Erythroblast (primary cell): ENCODE data around the gene BCL7A.

ENCODE experiments used
- DNase-seq, 2 experiments: peaks; one replicate each; lab custom pipeline; 2025; lab: John Stamatoyannopoulos, UW
- GATA1 ChIP-seq: IDR thresholded peaks from 2 replicates; pipeline ENCODE4 v1.6.1; 2011; ENCODE audit warnings: low read depth, mild to moderate bottlenecking, control low read depth, low read length, moderate library complexity
- POLR2A ChIP-seq: IDR thresholded peaks from 2 replicates; pipeline ENCODE4 v1.6.1; 2011; ENCODE audit warnings: mild to moderate bottlenecking, low read length

BCL7A gene

DNA sequence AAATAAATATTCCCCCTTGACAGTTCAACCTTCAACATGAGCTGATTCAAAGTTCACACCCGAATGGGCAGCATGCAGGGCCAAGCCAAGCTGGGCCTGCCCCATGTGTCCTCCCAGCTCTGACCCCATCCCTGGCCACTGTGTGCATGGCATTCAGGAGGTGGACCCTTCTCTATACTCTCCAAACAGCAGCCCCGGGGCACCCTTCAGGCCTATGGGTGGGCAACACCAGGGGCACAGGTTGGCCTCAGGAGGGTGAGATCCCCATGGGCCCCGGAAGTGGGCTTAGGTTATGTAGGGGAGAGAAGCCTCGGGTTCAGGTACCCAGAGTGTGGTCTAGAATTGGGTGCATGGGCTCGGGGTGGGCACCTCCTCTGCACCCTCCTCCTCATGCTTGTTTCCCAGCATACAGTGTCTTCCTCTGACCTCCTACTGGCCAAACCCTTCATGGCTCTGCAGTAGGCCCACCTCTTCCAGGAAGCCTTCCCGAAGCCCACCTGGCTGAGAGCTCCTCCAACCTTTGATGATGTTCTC is 31.5 kb upstream of the BCL7A start:
- no peak for DNase-seq
- TF ChIP-seq GATA1 (no peak), POLR2A (no peak)

DNA sequence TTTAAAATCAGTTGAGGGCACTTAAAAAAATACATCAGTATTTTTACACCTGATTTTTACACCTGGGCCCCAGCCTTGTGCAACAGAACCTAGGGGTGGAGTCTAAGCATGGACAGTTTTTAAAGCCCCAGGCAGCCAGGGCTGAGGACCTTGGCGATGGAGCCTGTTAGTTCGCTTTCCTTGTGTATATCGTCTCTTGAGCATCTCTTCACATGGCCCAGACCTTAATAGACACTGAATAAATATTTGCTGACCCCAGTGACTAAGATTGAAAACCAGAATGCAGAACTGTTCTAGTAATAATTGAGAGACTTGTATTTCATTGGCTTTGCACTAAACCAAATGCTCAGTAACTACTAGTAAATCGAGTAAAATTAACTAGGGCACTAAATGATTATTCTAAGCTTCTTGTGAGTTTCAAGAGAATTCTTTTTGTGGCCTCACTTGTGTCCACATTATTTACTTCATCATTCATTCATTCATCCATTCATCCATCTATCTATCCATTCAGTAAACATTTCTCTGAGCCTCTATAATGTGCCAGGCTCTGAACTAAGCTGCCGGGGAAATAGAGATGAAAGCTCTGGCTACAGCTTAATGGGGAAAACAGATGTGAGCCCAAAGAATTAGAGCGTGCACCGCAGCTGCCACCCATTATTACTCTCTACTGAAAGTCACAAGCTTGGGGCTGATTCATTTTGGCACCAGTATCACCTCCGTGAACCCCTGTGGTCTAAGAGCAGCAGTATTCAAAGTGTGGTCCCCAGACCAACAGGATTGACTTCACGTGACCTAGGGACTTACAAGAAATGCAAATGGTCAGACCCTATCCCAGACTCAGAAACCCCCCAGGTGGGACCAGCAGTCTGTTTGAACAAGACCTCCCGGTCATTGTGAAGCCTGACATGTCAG is 30.7 kb upstream of the BCL7A start:
- no peak for DNase-seq
- TF ChIP-seq GATA1 (no peak), POLR2A (no peak)

DNA sequence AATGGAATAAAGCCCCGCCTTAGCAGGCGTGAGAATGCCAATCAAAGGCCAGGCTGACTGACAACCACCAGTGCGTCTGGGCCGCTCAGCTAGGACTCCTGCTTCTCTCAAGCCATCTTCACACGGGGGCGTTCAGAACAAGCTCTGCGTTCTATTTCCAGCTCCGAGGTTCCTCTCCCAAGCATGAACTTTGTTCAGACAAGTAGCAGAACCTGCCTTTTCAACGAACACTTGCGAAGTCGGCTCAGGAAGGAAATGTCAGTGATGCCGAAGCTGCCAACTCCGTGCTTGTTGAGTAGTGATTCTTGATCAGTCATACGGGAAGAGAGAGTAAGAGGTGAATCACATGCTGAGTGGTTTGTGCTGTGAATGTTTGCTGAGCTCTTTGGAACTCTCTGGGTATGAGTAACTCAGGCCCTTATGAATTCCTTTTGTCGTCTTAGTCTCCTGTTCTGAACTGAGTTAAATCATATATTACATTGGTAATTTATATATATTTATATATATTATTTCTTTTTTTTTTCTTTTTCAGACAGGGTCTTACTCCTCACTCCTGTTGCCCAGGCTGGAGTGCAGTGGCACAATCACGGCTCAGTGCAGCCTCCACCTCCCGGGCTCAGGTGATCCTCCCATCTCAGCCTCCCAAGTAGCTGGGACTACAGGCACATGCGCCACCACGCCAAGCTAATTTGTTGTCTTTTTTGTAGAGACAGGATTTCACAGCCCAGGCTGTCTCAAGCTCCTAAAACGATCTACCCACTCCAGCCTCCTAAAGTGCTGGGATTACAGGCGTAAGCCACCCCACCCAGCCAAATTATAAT is 29.4 kb upstream of the BCL7A start:
- DNase-seq: no peak
- TF ChIP-seq POLR2A (no peak), GATA1 (no peak)

DNA sequence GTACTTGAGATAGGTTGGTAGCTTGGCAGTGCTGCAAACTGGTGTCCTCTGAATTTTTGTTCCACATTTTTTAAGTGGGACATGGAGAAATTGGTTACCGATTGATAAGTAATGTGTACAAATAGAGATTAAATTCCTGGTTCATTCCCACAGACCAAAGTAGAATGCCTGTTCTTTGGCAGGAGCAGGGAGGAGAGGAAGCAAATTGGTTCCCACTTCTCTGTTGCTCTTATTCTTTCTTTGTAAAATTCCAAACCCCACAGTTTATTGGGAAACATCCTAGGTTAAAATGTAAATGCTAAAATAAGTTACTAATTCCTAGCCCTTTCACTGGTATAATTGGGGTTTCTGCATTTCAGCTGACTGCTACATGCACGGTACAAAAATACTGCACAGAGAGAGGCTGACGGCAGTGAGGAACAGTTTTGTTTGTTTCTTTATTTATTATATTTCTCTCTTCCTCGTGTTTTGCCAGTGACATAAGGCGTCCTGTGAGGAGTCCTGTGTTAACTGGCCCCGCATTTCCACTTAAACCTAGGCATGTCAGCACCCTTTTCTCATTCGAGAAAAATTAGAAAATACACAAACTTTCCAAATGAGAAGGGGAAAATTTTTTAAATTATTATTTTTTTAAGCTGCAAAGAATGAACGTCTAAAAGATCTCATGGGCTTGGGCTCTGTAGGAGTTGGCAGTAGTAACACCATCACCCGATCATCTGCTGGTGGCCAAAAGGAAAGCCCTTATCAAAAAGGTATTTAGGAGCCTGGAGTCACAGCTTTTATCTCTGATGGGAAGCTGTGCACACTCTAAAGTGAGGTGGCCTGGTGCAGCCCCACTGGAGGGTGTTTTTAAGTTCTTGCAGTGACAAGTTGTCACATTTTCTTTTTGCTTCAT is 25.4 kb upstream of the BCL7A start:
- peak in 1 of 2 experiments; percentile 17 for DNase-seq

DNA sequence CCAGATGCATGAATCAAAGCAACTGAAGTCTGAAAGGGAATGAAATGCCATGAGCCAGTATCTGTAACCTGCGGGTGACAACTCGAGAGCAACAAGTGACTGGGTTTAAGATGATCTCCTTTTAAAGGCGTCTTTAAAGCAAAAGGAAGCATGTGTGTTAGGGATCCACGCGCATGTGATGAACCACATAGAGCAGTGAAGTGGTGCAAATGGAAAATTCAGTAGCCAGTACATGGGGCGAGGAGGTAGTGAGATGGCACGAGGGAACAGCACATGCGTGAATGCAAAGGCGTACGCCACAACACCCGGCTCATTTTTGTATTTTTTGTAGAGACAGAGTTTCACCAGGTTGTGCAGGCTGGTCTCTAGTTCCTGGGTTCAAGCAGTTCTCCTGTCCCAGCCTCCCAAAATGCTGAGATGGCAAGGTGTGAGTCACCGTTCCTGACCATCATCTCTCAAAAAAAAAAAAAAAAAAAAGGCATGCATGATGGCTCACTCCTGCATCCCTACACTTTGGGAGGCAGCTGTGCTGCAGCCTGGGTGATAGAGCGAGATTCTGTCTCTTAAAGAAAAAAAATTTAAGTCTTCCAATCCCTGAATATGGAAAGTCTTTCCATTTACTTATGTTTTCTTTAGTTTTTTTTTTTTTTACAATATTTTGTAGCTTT is 24.6 kb upstream of the BCL7A start:
- TF ChIP-seq POLR2A (no peak), GATA1 (no peak)
- no peak for DNase-seq

More for the DNA sequence above, 25.4 kb upstream of the BCL7A start:
- TF ChIP-seq GATA1 (no peak), POLR2A (no peak)

DNA sequence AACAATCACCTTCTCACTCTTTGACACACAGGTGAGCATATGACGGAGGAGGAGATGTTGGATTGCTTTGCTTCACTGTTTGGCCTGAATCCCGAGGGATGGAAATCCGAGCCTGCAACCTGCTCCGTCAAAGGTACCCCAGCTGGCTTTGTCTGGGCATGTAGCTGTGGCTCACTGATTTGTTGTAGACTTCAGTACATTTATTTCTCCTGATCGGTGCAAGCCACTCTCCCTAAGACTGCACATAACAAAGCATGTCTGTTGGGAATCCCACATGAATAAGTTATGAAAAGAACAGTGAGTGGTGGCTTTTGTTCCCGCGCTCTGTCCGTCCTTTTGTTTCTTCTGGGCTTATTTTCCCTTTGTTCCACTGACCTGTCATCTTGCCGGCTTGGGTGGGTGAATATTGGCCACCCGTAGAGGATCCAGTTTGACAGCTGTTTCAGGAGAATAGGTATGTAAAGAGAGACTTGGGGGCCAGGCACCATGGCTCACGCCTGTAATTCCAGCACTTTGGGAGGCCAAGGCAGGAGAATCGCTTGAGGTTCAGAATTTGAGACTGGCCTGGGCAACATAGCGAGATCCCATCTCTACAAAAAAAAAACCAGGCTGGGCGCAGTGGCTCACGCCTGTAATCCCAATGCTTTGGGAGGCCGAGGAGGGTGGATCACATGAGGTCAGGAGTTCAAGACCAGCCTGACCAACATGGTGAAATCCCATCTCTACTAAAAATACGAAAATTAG is 20.0 kb upstream of the BCL7A start:
- no peak for DNase-seq
- no peak for TF ChIP-seq GATA1
- TF ChIP-seq POLR2A: no peak

DNA sequence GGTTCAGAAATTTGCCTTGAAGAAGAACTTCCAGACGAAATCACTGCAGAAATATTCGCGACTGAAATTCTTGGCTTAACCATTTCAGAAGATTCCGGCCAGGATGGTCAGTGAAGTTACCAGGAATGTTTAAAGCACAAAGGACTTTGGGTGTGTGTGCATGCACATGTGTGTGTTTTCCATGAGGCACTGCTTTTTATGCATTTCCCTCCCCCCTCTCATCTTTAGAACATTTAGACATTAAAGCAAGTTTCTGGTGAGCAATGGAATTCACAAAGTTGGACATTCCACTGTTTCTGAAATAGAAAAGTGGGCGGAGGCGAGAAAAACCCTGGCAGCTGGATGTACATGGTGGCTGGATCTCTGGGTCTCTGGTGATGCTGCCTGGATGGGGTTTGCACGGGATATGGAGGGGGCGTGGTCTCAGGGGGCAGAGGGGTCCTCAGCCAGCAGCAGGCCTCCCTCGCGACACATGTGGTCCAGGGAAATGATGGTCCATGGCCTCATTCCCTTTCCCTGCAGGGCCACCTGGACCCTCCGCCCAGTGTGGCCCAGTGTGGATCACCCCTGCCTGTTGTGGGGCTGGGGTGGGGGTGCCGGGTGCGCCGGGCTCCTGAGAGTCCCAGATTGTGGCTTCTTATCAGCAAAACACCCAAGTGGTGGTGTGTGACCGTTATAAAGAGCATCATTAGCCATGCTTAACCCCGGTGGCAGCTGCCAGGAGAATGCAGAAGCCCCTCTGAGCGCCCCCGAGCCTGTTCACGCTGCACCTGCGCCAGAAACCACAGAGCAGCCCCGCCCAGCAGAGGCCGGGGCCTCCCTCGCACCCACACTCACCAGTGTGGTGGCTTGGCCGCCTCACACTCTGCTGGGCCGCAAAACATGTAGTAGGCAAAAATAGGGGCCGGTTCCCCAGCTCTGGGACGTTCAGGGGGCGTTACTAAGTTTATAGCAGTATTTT is 17.8 kb upstream of the BCL7A start:
- peak; percentile 55 to 85 for DNase-seq
- TF ChIP-seq POLR2A (no peak), GATA1 (no peak)

DNA sequence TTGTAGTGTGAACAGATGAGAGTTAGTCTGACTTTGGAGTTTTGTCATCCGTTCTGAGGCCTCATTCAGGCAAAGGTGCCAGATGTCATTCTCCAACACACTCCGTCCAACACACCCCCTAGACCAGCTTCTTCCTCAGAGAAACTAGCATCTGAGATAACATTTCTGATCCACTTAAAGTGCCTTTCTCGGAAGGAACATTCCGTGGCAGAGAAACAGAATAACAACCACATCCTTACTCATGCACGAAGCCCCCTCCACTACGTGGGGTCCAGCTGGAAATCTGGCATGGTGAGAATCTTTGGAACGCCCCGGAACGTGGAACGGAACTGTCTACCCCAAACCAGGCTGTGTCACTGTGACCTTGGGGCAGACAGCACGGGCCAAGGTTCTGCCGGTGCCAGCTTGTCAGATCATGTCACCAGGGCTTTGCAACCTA is 17.0 kb upstream of the BCL7A start:
- no peak for TF ChIP-seq GATA1
- TF ChIP-seq POLR2A: no peak
- DNase-seq: no peak

DNA sequence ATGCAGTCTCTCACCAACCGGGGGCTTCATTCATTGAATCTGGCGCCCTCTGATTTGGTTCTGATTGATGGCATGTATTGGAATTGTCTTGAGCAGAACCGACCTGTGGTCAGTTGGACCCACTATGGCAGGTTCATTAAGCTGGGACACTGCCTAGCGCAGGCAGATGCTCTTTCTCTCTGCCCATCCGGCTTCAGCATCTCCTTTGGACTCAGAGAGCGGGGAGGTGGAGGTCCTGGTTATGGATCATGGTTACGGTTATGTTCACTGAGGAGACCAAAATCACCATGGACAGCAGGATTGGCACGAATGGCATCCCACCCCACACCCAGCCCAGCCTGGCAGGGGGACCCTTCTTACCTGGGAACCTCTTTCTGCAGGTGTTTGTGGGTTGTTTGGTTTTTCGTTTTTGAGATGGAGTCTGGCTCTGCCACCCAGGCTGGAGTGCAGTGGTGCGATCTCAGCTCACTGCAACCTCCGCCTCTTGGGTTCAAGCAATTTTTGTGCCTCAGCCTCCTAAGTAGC is 16.4 kb upstream of the BCL7A start:
- no peak for DNase-seq
- TF ChIP-seq GATA1 (no peak), POLR2A (no peak)

DNA sequence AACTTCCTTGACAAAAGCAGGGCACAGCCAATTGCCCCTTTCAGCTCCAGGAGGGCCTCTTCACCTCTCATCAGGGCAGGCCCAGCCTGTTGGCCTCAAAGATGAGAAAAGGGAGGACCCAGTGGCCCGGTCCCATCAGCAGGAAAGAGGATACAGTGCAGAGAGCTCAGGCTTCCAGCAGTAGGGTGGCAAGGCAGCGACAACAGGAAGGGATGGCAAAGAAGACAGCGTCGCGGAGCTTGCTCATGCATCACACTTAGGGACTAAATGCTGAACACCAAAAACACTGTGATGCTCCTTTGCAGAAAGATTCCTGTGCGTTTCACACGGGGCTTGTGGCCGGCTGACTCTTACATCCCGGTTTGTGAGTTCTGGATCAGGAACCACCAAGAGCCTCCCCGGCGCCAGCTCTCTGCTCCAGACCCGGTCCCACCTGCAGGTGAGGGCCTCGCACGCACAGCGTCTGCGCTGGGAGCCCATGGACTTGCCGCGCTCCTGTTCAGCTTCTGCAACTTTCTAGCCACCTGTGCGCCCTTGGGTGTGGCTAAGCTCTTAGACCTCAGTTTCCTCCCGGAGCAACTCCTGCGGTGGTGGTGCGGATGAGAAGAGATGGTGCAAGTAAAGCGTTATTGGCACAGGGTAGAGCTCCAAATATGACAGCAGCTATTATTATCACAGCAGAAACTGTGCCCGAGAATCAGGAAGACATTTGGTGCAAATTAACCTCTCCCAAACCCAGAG is 15.3 kb upstream of the BCL7A start:
- no peak for TF ChIP-seq POLR2A
- TF ChIP-seq GATA1: no peak

More for the DNA sequence above, 15.3 kb upstream of the BCL7A start:
- no peak for DNase-seq
